GM23248 (cell line): ENCODE results near the gene SLC1A7.

ENCODE experiments used
- EZH2 ChIP-seq: fragments of 200-600 bp; sonication (generic); IDR thresholded peaks from 2 replicates; pipeline ENCODE4 v1.6.1; 2018; ENCODE audit warnings: antibody characterized with exemption, mild to moderate bottlenecking; ENCODE audit not compliant: insufficient read depth, poor library complexity, severe bottlenecking
- EZH2phosphoT487 ChIP-seq: fragments of 200-600 bp; sonication (generic); IDR thresholded peaks from 2 replicates; pipeline ENCODE4 v1.6.1; 2018; ENCODE audit warnings: antibody characterized with exemption, moderate library complexity, mild to moderate bottlenecking, low read depth; ENCODE audit not compliant: insufficient read depth

DNA sequence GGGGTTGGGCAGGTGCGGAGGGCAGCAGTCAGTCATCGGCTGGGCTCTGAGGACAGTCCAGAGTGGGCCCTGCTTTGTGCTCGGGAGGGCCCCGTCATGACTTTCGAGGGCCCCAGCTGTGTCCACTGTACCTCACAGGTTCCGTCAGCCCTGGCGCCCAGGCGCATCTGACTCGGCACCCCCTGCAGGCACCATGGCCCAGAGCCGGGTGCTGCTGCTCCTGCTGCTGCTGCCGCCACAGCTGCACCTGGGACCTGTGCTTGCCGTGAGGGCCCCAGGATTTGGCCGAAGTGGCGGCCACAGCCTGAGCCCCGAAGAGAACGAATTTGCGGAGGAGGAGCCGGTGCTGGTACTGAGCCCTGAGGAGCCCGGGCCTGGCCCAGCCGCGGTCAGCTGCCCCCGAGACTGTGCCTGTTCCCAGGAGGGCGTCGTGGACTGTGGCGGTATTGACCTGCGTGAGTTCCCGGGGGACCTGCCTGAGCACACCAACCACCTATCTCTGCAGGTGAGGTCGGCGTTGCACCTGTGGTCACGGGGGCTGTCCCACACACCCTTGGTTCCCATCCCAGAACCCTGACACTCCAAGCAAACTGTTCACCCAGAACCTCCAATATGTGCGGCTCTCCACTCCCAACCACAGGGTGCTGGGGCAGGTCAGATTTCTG lies 72.6 kb downstream of the SLC1A7 start:
- TF ChIP-seq EZH2: no peak
- TF ChIP-seq EZH2phosphoT487: no peak
